Adipocyte (in vitro differentiated cells): ENCODE results near the gene PSMD9.

Experiments
- DNase-seq: peaks from one replicate; pipeline ENCODE4 v3.0.0-alpha.2; 2015; ENCODE audit warnings: low read depth
- H3K27me3 ChIP-seq: replicated peaks from 2 replicates; pipeline ENCODE4 v1.7.0; 2013; ENCODE audit warnings: mild to moderate bottlenecking, low read length, moderate library complexity; ENCODE audit not compliant: control insufficient read depth, insufficient read depth
- H3K36me3 ChIP-seq: 2 replicates; pipeline ENCODE4 v1.7.0; 2013; ENCODE audit warnings: low read length, mild to moderate bottlenecking, moderate library complexity; ENCODE audit not compliant: control insufficient read depth, insufficient read depth, severe bottlenecking
- H3K4me1 ChIP-seq: 2 replicates; pipeline ENCODE4 v1.7.0; 2013; ENCODE audit warnings: mild to moderate bottlenecking, low read length, moderate library complexity; ENCODE audit not compliant: control insufficient read depth, insufficient read depth
- H3K4me3 ChIP-seq: 2 replicates; pipeline ENCODE4 v1.7.0; 2013; ENCODE audit warnings: mild to moderate bottlenecking, low read length, moderate library complexity
- H3K9ac ChIP-seq: 2 replicates; pipeline ENCODE4 v1.7.0; 2013; ENCODE audit warnings: mild to moderate bottlenecking, low read length, moderate library complexity
- H3K9me3 ChIP-seq: 2 replicates; pipeline ENCODE4 v1.7.0; 2013; ENCODE audit warnings: mild to moderate bottlenecking, low read length, moderate library complexity; ENCODE audit not compliant: control insufficient read depth

The PSMD9 gene

GRCh38 chr12:121903202-121903601 lies 14.6 kb downstream of the PSMD9 start:
- Histone ChIP-seq H3K4me1 (peaks cover 26% of the 10 kb centered on the region), H3K9ac (no peak overlapping the region), H3K4me3 (peak overlapping the region; percentile 8), H3K27me3 (no peaks in the 10 kb centered on the region), H3K36me3 (peaks cover 83% of the 10 kb centered on the region), H3K9me3 (peaks cover 4% of the 10 kb centered on the region)
- DNase-seq: no peak

- Histone ChIP-seq H3K9me3 (peaks cover 4% of the 10 kb centered on the region), H3K4me1 (peaks cover 14% of the 10 kb centered on the region), H3K4me3 (no peak overlapping the region), H3K27me3 (no peaks in the 10 kb centered on the region), H3K36me3 (peaks cover 83% of the 10 kb centered on the region), H3K9ac (no peak overlapping the region)
- peak; percentile 47 for DNase-seq
Measured at GRCh38 chr12:121905746-121906145, 17.2 kb downstream of the PSMD9 start.

GRCh38 chr12:121908702-121909101 lies 20.1 kb downstream of the PSMD9 start:
- H3K4me1 ChIP-seq: peaks cover 2% of the 10 kb centered on the region
- no peak for DNase-seq
- no peaks in the 10 kb centered on the region for H3K27me3 ChIP-seq
- no peak overlapping the region for H3K4me3 ChIP-seq
- H3K9me3 ChIP-seq: no peaks in the 10 kb centered on the region
- H3K9ac ChIP-seq: no peak overlapping the region
- H3K36me3 ChIP-seq: peaks cover 73% of the 10 kb centered on the region

- H3K4me3 ChIP-seq: no peak overlapping the region
Measured at GRCh38 chr12:121911824-121912585, 23.4 kb downstream of the PSMD9 start.

GRCh38 chr12:121915841-121916321 lies 27.3 kb downstream of the PSMD9 start:
- Histone ChIP-seq H3K4me3 (no peak overlapping the region), H3K9me3 (no peaks in the 10 kb centered on the region), H3K4me1 (peaks cover 19% of the 10 kb centered on the region), H3K36me3 (peaks cover 61% of the 10 kb centered on the region), H3K27me3 (no peaks in the 10 kb centered on the region), H3K9ac (peak overlapping the region; percentile 42)
- DNase-seq: no peak

More at GRCh38 chr12:121911824-121912585, 23.4 kb downstream of the PSMD9 start:
- H3K27me3 ChIP-seq: no peaks in the 10 kb centered on the region
- no peak overlapping the region for H3K9ac ChIP-seq
- H3K4me1 ChIP-seq: peaks cover 17% of the 10 kb centered on the region
- DNase-seq: no peak
- H3K9me3 ChIP-seq: no peaks in the 10 kb centered on the region
- H3K36me3 ChIP-seq: peaks cover 73% of the 10 kb centered on the region

DNA sequence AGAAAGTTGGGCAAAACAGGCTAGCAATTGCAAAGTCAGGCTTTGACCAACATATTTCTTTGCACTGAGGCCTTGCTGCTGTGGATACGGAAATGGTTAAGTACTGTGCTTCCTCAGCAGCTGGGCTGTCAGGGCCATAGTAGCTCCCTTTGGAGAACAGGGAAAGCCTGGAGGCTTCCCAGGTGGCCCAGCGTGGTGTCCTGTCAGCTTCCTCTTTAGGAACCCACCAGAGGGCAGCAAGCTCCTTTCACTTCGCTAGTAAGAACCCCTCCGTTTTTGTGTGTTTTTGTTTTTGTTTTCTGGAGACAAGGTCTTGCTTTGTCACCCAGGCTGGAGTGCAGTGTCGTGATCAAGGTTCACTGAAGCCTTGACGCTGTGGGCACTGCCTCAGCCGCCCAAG lies 28.1 kb downstream of the PSMD9 start:
- H3K4me3 ChIP-seq: no peak overlapping the region
- peaks cover 62% of the 10 kb centered on the region for H3K36me3 ChIP-seq
- H3K9ac ChIP-seq: no peak overlapping the region
- peaks cover 19% of the 10 kb centered on the region for H3K4me1 ChIP-seq
- H3K27me3 ChIP-seq: no peaks in the 10 kb centered on the region
- no peaks in the 10 kb centered on the region for H3K9me3 ChIP-seq
- DNase-seq: peak; percentile 34

- Histone ChIP-seq H3K4me1 (peaks cover 19% of the 10 kb centered on the region), H3K36me3 (peaks cover 56% of the 10 kb centered on the region), H3K9me3 (no peaks in the 10 kb centered on the region), H3K27me3 (no peaks in the 10 kb centered on the region), H3K4me3 (no peak within 1 kb of the TSS), H3K9ac (no peak within 1 kb of the TSS)
- DNase-seq: no peak
Measured at GRCh38 chr12:121917950-121918678, 29.5 kb downstream of the PSMD9 start, which contains the start of gene CFAP251. CFAP251 (plus strand) TSS chr12:121918592; CDS start chr12:121921306, 2,714 bp downstream.

DNA sequence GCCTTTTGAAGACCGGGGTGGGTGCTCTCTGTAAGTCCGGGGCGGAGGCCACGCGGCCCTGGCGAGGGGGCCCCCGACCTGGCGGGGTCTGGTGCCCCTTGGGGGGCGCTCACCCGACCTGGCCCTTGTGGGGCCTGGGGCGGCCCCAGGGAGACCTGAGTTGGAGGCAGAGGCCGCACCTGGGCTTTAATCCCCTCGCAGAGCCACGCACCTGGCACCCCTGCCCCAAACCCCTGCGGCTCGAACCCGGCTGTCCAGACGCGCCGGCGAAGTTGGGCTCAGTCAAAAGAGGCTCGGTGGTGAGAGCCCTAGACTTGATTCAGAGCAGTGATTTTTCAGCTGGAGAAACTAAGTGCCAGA lies 30.1 kb downstream of the PSMD9 start:
- peaks cover 53% of the 10 kb centered on the region for H3K36me3 ChIP-seq
- DNase-seq: no peak
- no peak overlapping the region for H3K9ac ChIP-seq
- H3K27me3 ChIP-seq: no peaks in the 10 kb centered on the region
- H3K4me1 ChIP-seq: peaks cover 24% of the 10 kb centered on the region
- no peak overlapping the region for H3K4me3 ChIP-seq
- H3K9me3 ChIP-seq: no peaks in the 10 kb centered on the region

- H3K36me3 ChIP-seq: peaks cover 36% of the 10 kb centered on the region
- no peak for DNase-seq
- H3K4me1 ChIP-seq: peaks cover 33% of the 10 kb centered on the region
- H3K9ac ChIP-seq: no peak overlapping the region
- no peaks in the 10 kb centered on the region for H3K9me3 ChIP-seq
- H3K4me3 ChIP-seq: no peak overlapping the region
- H3K27me3 ChIP-seq: no peaks in the 10 kb centered on the region
Measured at GRCh38 chr12:121921066-121921465, 32.5 kb downstream of the PSMD9 start.

GRCh38 chr12:121925358-121925695 lies 36.7 kb downstream of the PSMD9 start:
- Histone ChIP-seq H3K9ac (peak overlapping the region; percentile 76), H3K9me3 (no peaks in the 10 kb centered on the region), H3K4me1 (peaks cover 22% of the 10 kb centered on the region), H3K4me3 (peak overlapping the region; percentile 73), H3K36me3 (peaks cover 7% of the 10 kb centered on the region), H3K27me3 (no peaks in the 10 kb centered on the region)
- DNase-seq: peak; percentile 70

- no peak overlapping the region for H3K4me3 ChIP-seq
- H3K36me3 ChIP-seq: peaks cover 2% of the 10 kb centered on the region
- H3K4me1 ChIP-seq: peaks cover 25% of the 10 kb centered on the region
- H3K27me3 ChIP-seq: no peaks in the 10 kb centered on the region
- no peak for DNase-seq
- no peak overlapping the region for H3K9ac ChIP-seq
- no peaks in the 10 kb centered on the region for H3K9me3 ChIP-seq
Measured at GRCh38 chr12:121926874-121927706, 38.5 kb downstream of the PSMD9 start.
